Measurements from ENCODE around the gene CYBC1.

GRCh38 chr17:82461827-82462524, 11.4 kb upstream of the CYBC1 start:
- TF ChIP-seq POLR2A (IDR thresholded peaks at IDR 0.05) (no peak), CTCF (IDR thresholded peaks at IDR 0.05) (no peak)

Measured in heart left ventricle (tissue), 13 donors.